AG09309 (cell line): ENCODE results near the gene IARS1.

ENCODE experiments used
- DNase-seq: peaks from one replicate; pipeline ENCODE4 v3.0.0-alpha.2; 2010; ENCODE audit warnings: low read depth
- H3K4me3 ChIP-seq: 2 replicates; pipeline ENCODE4 v1.5.1; 2011; ENCODE audit warnings: mild to moderate bottlenecking, low read depth, low read length, moderate library complexity; ENCODE audit not compliant: control insufficient read depth
- TF ChIP-seq, protein P1 (sequence below): IDR thresholded peaks from 2 replicates; pipeline ENCODE4 v1.5.1; 2011; ENCODE audit warnings: mild to moderate bottlenecking, low read depth, low read length, inconsistent platforms; ENCODE audit not compliant: insufficient read depth, control insufficient read depth; ENCODE audit errors: missing control alignments

Gene IARS1

DNA sequence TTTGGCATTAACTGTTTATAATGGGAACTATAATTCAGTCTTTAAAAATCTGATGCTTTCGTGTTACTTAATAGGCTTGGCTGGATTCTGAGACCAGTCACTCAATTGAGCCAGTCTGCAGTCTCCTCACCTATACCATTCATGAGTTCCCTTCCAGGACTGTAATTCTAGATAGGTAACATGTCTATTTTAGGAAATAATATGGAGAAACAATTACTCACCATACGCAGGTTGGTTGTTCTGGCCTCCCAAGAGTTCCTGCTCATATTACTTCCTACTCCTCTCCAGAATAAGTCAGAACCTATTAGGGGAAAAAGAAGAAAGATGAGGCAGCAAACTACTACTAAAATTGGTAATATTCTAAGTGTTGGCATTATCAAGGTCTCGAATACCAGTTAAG, 4.5 kb upstream of the IARS1 start:
- TF ChIP-seq, protein P1, sequence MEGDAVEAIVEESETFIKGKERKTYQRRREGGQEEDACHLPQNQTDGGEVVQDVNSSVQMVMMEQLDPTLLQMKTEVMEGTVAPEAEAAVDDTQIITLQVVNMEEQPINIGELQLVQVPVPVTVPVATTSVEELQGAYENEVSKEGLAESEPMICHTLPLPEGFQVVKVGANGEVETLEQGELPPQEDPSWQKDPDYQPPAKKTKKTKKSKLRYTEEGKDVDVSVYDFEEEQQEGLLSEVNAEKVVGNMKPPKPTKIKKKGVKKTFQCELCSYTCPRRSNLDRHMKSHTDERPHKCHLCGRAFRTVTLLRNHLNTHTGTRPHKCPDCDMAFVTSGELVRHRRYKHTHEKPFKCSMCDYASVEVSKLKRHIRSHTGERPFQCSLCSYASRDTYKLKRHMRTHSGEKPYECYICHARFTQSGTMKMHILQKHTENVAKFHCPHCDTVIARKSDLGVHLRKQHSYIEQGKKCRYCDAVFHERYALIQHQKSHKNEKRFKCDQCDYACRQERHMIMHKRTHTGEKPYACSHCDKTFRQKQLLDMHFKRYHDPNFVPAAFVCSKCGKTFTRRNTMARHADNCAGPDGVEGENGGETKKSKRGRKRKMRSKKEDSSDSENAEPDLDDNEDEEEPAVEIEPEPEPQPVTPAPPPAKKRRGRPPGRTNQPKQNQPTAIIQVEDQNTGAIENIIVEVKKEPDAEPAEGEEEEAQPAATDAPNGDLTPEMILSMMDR, result no peak
- DNase-seq, result no peak
- no peak overlapping the region for H3K4me3 ChIP-seq

DNA sequence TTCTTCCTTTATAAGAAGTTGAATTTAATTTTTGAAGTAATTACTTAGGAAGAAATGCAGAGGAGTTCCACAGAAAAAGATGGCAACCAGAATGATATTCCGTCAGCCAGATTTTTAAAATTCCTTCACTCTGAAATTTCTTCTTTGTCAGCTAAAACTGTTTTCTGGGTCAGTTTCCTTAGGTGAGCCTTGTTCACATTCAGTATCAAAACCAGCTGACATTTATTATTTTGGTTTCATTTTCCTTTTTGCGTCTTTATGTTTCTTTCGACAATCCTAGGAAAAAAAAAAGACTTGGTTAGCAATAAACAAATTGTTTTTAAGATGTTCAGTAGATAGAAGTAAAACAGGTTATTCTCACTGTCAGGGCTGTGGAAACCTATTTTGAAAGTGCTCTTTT, 4.1 kb upstream of the IARS1 start:
- no peak for DNase-seq
- TF ChIP-seq, protein P1, result no peak
- no peak overlapping the region for H3K4me3 ChIP-seq

DNA sequence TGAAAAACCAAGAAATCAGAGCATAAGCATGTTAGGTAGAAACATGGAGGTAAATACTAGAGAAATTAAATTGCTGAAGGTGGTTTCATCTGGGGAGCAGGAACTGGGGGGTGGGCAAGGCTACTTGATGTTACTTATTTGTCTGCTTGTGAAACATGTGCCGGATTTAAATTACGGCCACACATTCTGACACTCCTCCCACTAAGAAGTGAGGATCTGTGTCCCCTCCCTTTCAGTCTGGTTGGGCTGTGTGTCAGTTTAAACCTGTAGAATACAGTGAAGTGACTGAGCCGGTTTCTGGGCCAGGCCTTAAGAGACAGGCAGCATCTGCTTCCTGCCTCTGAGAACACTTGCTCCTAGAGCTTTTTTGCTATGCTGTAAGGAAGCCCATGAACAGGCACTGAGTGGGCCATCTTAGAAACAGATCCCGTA, 2.3 kb upstream of the IARS1 start:
- H3K4me3 ChIP-seq, result no peak overlapping the region
- TF ChIP-seq, protein P1, result no peak
- no peak for DNase-seq

DNA sequence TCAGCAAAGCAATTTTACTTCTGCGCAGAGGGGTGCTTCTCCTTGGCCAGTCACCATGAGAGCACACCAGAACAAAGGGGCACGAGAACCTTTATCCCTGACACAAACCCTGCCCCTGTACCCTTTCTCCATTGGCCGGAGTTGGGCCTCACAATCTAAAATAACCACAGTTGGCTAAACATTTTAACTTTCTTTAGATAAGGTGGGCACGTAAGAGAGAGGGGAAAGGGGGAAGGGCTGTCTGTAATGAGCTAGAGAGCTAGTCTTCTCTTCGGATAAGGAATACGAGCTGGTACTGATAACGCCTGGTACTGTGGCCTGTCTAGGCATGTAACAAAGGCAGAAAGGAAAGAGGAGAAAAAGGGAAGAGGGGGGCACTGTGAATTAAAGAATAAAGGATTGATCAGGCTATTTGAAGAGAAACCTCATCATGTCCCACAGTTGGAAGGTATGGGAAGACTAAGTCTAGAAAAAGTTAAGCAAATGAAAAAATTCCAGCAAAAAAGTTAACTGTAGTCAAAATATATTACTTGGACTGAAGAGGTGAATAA, 1.8 kb upstream of the IARS1 start:
- TF ChIP-seq, protein P1, result no peak
- DNase-seq, result no peak
- H3K4me3 ChIP-seq, result no peak overlapping the region

DNA sequence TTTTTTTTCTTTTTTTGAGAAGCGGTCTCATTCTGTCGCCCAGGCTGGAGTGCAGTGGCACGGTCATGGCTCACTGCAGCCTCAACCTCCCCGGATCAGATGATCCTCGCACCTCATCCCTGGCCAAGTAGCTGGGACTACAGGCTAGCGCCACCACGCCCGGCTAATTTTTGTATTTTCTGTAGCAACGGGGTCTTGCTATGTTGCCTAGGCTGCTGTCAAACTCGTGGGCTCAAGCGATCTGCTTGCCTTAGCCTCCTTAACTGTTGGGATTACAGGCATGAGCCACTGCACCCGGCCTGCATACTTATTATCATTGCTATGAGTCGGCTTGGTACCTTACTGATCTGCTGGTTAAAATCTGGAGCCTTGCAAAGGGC, 790 bp upstream of the IARS1 start:
- peak overlapping the region; percentile 76 for H3K4me3 ChIP-seq
- DNase-seq, result no peak
- TF ChIP-seq, protein P1, result no peak

DNA sequence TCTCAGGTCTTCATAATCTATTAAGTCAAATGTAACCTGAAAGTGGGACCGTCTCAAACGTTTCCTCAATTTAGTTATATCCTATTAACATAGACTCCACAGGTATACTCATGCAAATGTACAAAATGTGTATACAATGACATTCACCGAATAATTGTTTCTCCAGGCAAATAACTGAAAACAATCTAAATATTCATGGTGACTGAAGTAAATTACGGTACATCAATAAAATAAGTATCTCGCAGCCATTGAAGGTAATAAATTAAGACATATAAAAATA, 482 bp downstream of the IARS1 start:
- peak overlapping the region; percentile 76 for H3K4me3 ChIP-seq
- TF ChIP-seq, protein P1, result no peak
- DNase-seq, result no peak
